Measurements from ENCODE around the gene CAMK2N1. TPM values are rescaled to one million over a fixed set of nuclear protein-coding genes. Genes with fewer than 3 reads are reported as not detected.

CAMK2N1 gene
- 1 to 10 TPM in 1 of 2 experiments, under 1 TPM in 1; 0.83 to 1.1 TPM for total RNA-seq

GRCh38 chr1:20485527-20486456 is at the start of gene CAMK2N1:
Gene CAMK2N1, minus strand, starts transcription at chr1:20486210. Its CDS starts 831 bp downstream, at chr1:20485379.

GRCh38 chr1:20507564-20508410 is 21.8 kb upstream of the CAMK2N1 start, which contains the start of gene MUL1:
Gene MUL1, minus strand, starts transcription at chr1:20508151. Its CDS starts 127 bp downstream, at chr1:20508024.

Other genes with a start within 250 kb of the CAMK2N1 start
- gene VWA5B1, start 195.3 kb downstream of the CAMK2N1 start, total RNA-seq, result under 1 TPM; 0.05 TPM
- 10 to 100 TPM; 19.9 to 20.8 TPM for gene MUL1, start 21.9 kb upstream of the CAMK2N1 start, total RNA-seq
- not detected for gene FAM43B, start 66.4 kb upstream of the CAMK2N1 start, total RNA-seq
- not detected for gene CDA, start 102.9 kb upstream of the CAMK2N1 start, total RNA-seq
- gene PINK1, start 147.2 kb upstream of the CAMK2N1 start, total RNA-seq, result 1 to 10 TPM; 6.9 to 7.5 TPM
- 100 to 1,000 TPM; 145 to 149 TPM for gene DDOST, start 175.2 kb upstream of the CAMK2N1 start, total RNA-seq
- gene KIF17, start 231.8 kb upstream of the CAMK2N1 start, total RNA-seq, result not detected
- not detected for gene SH2D5, start 246.5 kb upstream of the CAMK2N1 start, total RNA-seq